Type B pancreatic cell (in vitro differentiated cells): ENCODE measurements around the gene WNT3A. TPM values are rescaled to one million over a fixed set of nuclear protein-coding genes. Genes with fewer than 3 reads are reported as not detected.

Source experiments
- DNase-seq: peaks from one replicate; pipeline ENCODE4 v3.0.0; 2021; ENCODE audit warnings: mixed read lengths; ENCODE audit not compliant: unreplicated experiment; ENCODE audit errors: extremely low spot score
- H3K27ac Mint-ChIP-seq: 2 replicates; pipeline ENCODE4 v1.8.0; 2021; ENCODE audit warnings: mild to moderate bottlenecking, mixed read lengths
- H3K27me3 Mint-ChIP-seq: 2 replicates; pipeline ENCODE4 v1.8.0; 2021; ENCODE audit warnings: mixed read lengths
- H3K36me3 Mint-ChIP-seq: 2 replicates; pipeline ENCODE4 v1.8.0; 2021; ENCODE audit warnings: mixed read lengths
- H3K4me1 Mint-ChIP-seq: one replicate; pipeline ENCODE4 v1.8.0; 2021; ENCODE audit warnings: mixed read lengths; ENCODE audit not compliant: unreplicated experiment
- H3K4me3 Mint-ChIP-seq: 2 replicates; pipeline ENCODE4 v1.8.0; 2021; ENCODE audit warnings: mild to moderate bottlenecking, mixed read lengths
- H3K9me3 Mint-ChIP-seq: 2 replicates; pipeline ENCODE4 v1.8.0; 2021; ENCODE audit warnings: mixed read lengths
- total RNA-seq: library from RNA; stranded (reverse); gene quantifications from 2 replicates; pipeline ENCODE4 v1.2.1, GENCODE V29; 2021; ENCODE audit warnings: low replicate concordance
- TF ChIP-seq, protein P1 (sequence below): fragments of 200-600 bp; sonication (generic); conservative IDR thresholded peaks from 2 replicates; pipeline ENCODE4 v1.5.0; 2021; ENCODE audit warnings: antibody characterized with exemption, mild to moderate bottlenecking

Gene WNT3A
- total RNA-seq, 1 donor from 2014 or later, result 6.4 TPM

GRCh38 chr1:228035844-228036243, 29.0 kb downstream of the WNT3A start:
- Mint-ChIP-seq H3K27me3 (peaks cover 55% of the 10 kb centered on the region), H3K27ac (no peak overlapping the region), H3K4me1 (no peaks in the 10 kb centered on the region), H3K4me3 (no peak overlapping the region), H3K36me3 (no peaks in the 10 kb centered on the region), H3K9me3 (peaks cover 5% of the 10 kb centered on the region)
- DNase-seq, result peak; percentile 59
- TF ChIP-seq, protein P1, sequence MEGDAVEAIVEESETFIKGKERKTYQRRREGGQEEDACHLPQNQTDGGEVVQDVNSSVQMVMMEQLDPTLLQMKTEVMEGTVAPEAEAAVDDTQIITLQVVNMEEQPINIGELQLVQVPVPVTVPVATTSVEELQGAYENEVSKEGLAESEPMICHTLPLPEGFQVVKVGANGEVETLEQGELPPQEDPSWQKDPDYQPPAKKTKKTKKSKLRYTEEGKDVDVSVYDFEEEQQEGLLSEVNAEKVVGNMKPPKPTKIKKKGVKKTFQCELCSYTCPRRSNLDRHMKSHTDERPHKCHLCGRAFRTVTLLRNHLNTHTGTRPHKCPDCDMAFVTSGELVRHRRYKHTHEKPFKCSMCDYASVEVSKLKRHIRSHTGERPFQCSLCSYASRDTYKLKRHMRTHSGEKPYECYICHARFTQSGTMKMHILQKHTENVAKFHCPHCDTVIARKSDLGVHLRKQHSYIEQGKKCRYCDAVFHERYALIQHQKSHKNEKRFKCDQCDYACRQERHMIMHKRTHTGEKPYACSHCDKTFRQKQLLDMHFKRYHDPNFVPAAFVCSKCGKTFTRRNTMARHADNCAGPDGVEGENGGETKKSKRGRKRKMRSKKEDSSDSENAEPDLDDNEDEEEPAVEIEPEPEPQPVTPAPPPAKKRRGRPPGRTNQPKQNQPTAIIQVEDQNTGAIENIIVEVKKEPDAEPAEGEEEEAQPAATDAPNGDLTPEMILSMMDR, result no peak

GRCh38 chr1:228036701-228037231, 30.0 kb downstream of the WNT3A start:
- Mint-ChIP-seq H3K4me1 (no peaks in the 10 kb centered on the region), H3K27ac (no peak overlapping the region), H3K36me3 (no peaks in the 10 kb centered on the region), H3K9me3 (peaks cover 5% of the 10 kb centered on the region), H3K27me3 (peaks cover 52% of the 10 kb centered on the region), H3K4me3 (peak overlapping the region; percentile 20)
- TF ChIP-seq, protein P1, result no peak
- peak; percentile 59 for DNase-seq

DNA sequence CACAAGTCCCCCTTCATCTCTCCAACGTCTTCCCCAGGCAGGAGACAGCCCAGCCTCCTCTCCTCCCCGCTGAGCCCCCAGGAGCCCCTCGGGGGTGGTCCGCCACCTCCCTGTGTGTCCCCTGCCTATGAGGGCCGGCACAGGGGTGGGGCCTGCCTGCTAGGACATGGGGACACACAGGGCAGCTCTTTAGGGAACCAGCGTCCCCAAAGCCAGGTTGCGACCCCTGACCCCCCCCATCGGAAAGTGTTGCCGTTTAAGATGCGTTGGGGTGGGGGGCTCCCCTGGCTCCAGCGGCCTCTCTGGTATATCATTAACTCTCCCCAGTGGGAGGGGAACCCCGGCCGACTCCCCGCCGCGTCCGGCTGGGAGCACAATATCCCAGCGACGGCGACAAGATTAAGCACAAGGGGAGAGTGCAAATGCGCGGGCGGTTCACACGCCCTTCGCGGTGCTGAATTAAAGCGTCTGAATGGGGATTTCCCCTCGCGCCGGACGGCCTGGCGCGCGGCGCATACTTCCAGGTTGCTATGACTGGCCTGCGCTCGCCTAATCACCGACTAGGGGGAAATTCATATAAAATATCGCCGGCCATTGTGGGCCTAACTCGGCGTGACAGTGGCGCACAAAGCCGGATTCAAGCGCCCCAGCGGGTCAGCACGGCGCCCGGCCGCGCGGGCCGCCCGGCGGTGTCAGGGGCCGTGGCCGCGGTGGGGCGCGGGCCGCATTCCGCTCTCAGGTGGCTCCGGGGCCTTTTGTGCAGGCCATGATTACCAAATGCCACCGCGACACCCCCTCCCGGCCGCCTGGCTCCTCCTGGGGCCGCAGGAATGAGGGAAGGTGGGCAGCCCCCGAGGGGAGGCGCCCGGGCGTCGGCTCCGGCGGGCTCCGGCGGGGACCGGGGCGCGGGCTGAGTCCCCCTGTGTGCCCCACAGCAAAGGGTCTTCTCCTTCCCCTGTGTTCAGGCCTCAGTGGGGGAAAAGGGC, 30.9 kb downstream of the WNT3A start:
- TF ChIP-seq, protein P1, result no peak
- H3K27me3 Mint-ChIP-seq, result peaks cover 52% of the 10 kb centered on the region

GRCh38 chr1:228038387-228039005, 31.7 kb downstream of the WNT3A start:
- Mint-ChIP-seq H3K27me3 (peaks cover 44% of the 10 kb centered on the region), H3K4me1 (no peaks in the 10 kb centered on the region), H3K36me3 (no peaks in the 10 kb centered on the region), H3K9me3 (peaks cover under 1% of the 10 kb centered on the region), H3K4me3 (no peak overlapping the region), H3K27ac (no peak overlapping the region)
- TF ChIP-seq, protein P1, result no peak
- peak; percentile 66 for DNase-seq

More for the DNA sequence above, 30.9 kb downstream of the WNT3A start:
- H3K4me3 Mint-ChIP-seq, result peak overlapping the region; percentile 74
- peak overlapping the region; percentile 46 for H3K27ac Mint-ChIP-seq
- no peaks in the 10 kb centered on the region for H3K36me3 Mint-ChIP-seq
- DNase-seq, result peak; percentile 74
- H3K4me1 Mint-ChIP-seq, result no peaks in the 10 kb centered on the region
- H3K9me3 Mint-ChIP-seq, result peaks cover 5% of the 10 kb centered on the region

DNA sequence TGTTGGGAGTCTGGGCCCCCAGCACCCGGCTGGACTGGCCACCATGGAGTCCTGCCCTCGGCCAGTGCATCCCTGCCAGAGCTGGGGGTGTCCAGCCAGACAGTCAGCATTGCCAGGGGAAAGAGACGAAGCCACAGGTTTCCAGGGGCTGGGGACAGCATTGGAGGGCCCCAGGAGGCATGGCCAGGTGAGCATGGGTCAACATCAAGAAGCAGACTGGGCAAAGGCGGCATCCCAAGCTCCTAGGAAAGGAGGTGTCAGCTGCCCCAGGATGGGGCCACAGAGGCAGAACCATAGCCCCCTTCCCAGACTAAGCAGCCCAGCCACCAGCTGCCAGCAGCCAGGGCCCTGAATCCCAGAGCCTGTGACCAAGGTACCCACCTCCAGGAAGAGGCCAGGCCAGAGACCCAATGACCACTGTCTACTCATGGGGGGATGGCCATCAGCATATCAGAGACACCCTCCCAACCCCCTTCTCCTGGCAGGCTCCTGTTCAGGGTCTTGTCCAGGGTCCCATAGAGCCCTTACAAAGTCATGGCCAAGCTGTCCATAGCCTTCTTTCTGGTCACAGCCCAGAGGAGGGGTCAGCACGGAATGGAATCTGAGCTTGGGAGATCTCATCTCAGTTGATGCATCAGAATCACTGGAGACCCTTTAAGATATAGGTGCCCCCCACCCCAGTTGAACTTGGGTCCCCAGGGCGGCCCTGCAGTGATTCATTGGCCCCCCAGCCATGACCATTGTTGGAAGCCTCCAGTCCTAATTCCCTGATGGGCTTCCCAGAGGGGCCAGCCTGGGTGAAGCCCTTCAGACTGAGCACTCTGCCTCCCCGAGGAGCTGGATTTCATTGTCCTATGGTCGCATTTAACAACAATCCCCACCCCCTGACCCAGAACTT, 32.5 kb downstream of the WNT3A start:
- no peak overlapping the region for H3K4me3 Mint-ChIP-seq
- peak; percentile 56 for DNase-seq
- H3K27me3 Mint-ChIP-seq, result peaks cover 43% of the 10 kb centered on the region
- H3K27ac Mint-ChIP-seq, result no peak overlapping the region
- no peaks in the 10 kb centered on the region for H3K9me3 Mint-ChIP-seq
- H3K4me1 Mint-ChIP-seq, result no peaks in the 10 kb centered on the region
- no peaks in the 10 kb centered on the region for H3K36me3 Mint-ChIP-seq
- TF ChIP-seq, protein P1, result no peak
